HepG2 (cell line): Measurements from ENCODE around the gene PODN. TPM values are rescaled to one million over a fixed set of nuclear protein-coding genes. Genes with fewer than 3 reads are reported as not detected.

ENCODE experiments used
- BHLHE40 ChIP-seq: IDR thresholded peaks from 2 replicates; pipeline ENCODE4 v1.6.1; 2011; ENCODE audit warnings: low read length, improper control_type of control experiment
- ELK4 ChIP-seq: sonication (generic); formaldehyde crosslinking; IDR thresholded peaks from 2 replicates; pipeline ENCODE4 v1.9.0; 2021; ENCODE audit warnings: missing genetic modification reagents, borderline replicate concordance
- FUBP1 ChIP-seq: sonication (generic); formaldehyde crosslinking; IDR thresholded peaks from 2 replicates; pipeline ENCODE4 v1.5.1; 2020; ENCODE audit warnings: missing genetic modification reagents, mild to moderate bottlenecking, borderline replicate concordance
- JUN ChIP-seq: sonication (generic); formaldehyde crosslinking; IDR thresholded peaks from 2 replicates; pipeline ENCODE4 v1.4.0; 2020; ENCODE audit warnings: mild to moderate bottlenecking, missing genetic modification reagents
- MYPOP ChIP-seq: sonication (generic); formaldehyde crosslinking; IDR thresholded peaks from 2 replicates; pipeline ENCODE4 v1.8.1; 2023; ENCODE audit warnings: mild to moderate bottlenecking, moderate library complexity, missing genetic modification reagents
- NFKB2 ChIP-seq: sonication (generic); formaldehyde crosslinking; IDR thresholded peaks from 2 replicates; pipeline ENCODE4 v1.4.0; 2020; ENCODE audit warnings: missing genetic modification reagents, borderline replicate concordance
- POGK ChIP-seq: sonication (generic); formaldehyde crosslinking; conservative IDR thresholded peaks from 2 replicates; pipeline ENCODE4 v1.8.0; 2022; ENCODE audit warnings: mild to moderate bottlenecking, moderate library complexity, missing genetic modification reagents
- SRSF9 ChIP-seq: fragments of 200-400 bp; formaldehyde crosslinking; IDR thresholded peaks from 2 replicates; pipeline ENCODE4 v1.6.1; 2018; ENCODE audit warnings: borderline replicate concordance, mild to moderate bottlenecking, low read depth, low read length; ENCODE audit not compliant: insufficient read depth, poor library complexity, severe bottlenecking
- U2AF1 ChIP-seq: fragments of 200-400 bp; formaldehyde crosslinking; optimal IDR thresholded peaks from 2 replicates; pipeline ENCODE3; 2017; ENCODE audit warnings: mild to moderate bottlenecking, low read depth, low read length
- ZNF224 ChIP-seq: sonication (generic); formaldehyde crosslinking; IDR thresholded peaks from 2 replicates; pipeline ENCODE4 v1.5.0; 2020; ENCODE audit warnings: mild to moderate bottlenecking, missing genetic modification reagents
- ZNF280B ChIP-seq: sonication (generic); formaldehyde crosslinking; IDR thresholded peaks from 2 replicates; pipeline ENCODE4 v1.5.0; 2020; ENCODE audit warnings: missing genetic modification reagents, mild to moderate bottlenecking, borderline replicate concordance
- ZNF609 ChIP-seq: sonication (generic); formaldehyde crosslinking; IDR thresholded peaks from 2 replicates; pipeline ENCODE4 v1.4.0; 2020; ENCODE audit warnings: mild to moderate bottlenecking, missing genetic modification reagents, borderline replicate concordance
- ZNF7 ChIP-seq: IDR thresholded peaks from 2 replicates; pipeline ENCODE4 v1.6.1; 2016; ENCODE audit warnings: missing biosample characterization, missing genetic modification reagents
- ZNF761 ChIP-seq: sonication (generic); formaldehyde crosslinking; conservative IDR thresholded peaks from 2 replicates; pipeline ENCODE4 v1.4.0; 2020; ENCODE audit warnings: mild to moderate bottlenecking, missing genetic modification reagents
- polyA plus RNA-seq, 8 experiments: library from polyadenylated mRNA; depleted of rRNA in 3 of 8; stranded (reverse) in 7 of 8; unstranded in 1 of 8; fragments of >200 nt; fragmentation: Illumina TruSeq in 4 of 8; extraction: Trizol in 4 of 8; gene quantifications; 2 replicates each; pipeline versions ENCODE4 v1.2.1 to v1.2.3, GENCODE V29; 2011 to 2016; ENCODE audit warnings: low read depth in 4 of 8, missing spikeins in 1 of 8, mixed read lengths in 1 of 8; ENCODE audit not compliant: insufficient read depth in 1 of 8
- total RNA-seq, 5 experiments: library from RNA; depleted of rRNA; stranded (reverse); fragments of >200 nt; fragmentation: Illumina TruSeq; extraction: Trizol; gene quantifications; 2 replicates each; pipeline ENCODE4 v1.2.3, GENCODE V29; 2016; ENCODE audit warnings: low read depth in 1 of 5

PODN gene
- total and polyA plus RNA-seq, 2 of the 13 experiments (the other 11 are each of a cell fraction or from before 2014, with no cell fraction given): 0.13 TPM; not detected in 1

GRCh38 chr1:53108646-53109580 is 46.9 kb downstream of the PODN start (continued):
- no peak for TF ChIP-seq NFKB2
- no peak for TF ChIP-seq BHLHE40
- peak; percentile 23; the same call in 1 of the 2 replicates for TF ChIP-seq ZNF7
- TF ChIP-seq ELK4: no peak
- TF ChIP-seq ZNF761: no peak
- no peak for TF ChIP-seq MYPOP
- TF ChIP-seq U2AF1: no peak
- no peak for TF ChIP-seq JUN (CRISPR knock-in tag)
- peak; percentile 24; the same call in 1 of the 2 replicates for TF ChIP-seq ZNF609 (CRISPR knock-in tag)
- TF ChIP-seq FUBP1 (CRISPR knock-in tag): no peak
- TF ChIP-seq POGK (CRISPR knock-in tag): no peak
- TF ChIP-seq ZNF280B (CRISPR knock-in tag): no peak
- no peak for TF ChIP-seq ZNF224 (CRISPR knock-in tag)
- no peak for TF ChIP-seq SRSF9
